Measurements from ENCODE around the gene PBX2. TPM values are rescaled to one million over a fixed set of nuclear protein-coding genes. Genes with fewer than 3 reads are reported as not detected.
"Not testable (repeated sequence)": the region's sequence is repeated elsewhere in the genome, so short reads cannot be mapped to it uniquely, and the experiment has no call there.

Gene PBX2
- total RNA-seq, 2 experiments from 2014 or later: 46.5 to 47.7 TPM

- CTCF ChIA-PET: no interaction called here
- Mint-ChIP-seq H3K27me3 (ENCODE audit: low read depth) (no peaks in the 10 kb centered on the region), H3K4me3 (no peak overlapping the region), H3K9me3 (no peaks in the 10 kb centered on the region), H3K27ac (no peak overlapping the region), H3K36me3 (ENCODE audit: low read depth) (no peaks in the 10 kb centered on the region), H3K4me1 (ENCODE audit: low read depth) (no peaks in the 10 kb centered on the region)
- DNase-seq: no peak
- intact Hi-C loops (cut with micrococcal nuclease): no loop called here
Observed at GRCh38 chr6:32215617-32216016, 25.6 kb upstream of the PBX2 start.

- CTCF ChIA-PET: no interaction called here
- no peak for DNase-seq
- no peak overlapping the region for H3K4me3 Mint-ChIP-seq
Observed at GRCh38 chr6:32214126-32214525, 24.1 kb upstream of the PBX2 start.

DNA sequence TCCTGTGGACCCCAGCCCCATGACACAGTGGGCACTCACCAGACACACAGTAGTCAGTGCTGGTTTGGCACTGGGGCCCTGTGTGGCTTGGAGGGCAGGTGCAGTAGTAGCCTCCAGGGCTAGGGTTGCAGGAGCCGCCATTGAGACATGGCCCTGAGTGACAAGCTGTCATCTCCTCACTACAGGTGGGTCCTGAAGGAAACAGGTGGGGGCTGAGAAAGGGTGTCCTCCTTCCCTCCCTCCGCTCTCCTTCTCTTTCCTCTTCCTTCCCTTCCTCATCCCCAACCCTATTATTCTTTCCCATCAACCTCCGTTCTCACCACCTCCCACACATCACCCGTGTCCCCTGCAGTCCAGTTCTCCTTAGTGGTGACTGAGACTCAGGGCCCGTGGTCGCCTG lies 23.6 kb upstream of the PBX2 start:
- no peaks in the 10 kb centered on the region for H3K36me3 Mint-ChIP-seq (ENCODE audit: low read depth)
- no peak overlapping the region for H3K4me3 Mint-ChIP-seq
- H3K27me3 Mint-ChIP-seq (ENCODE audit: low read depth): no peaks in the 10 kb centered on the region
- no peaks in the 10 kb centered on the region for H3K4me1 Mint-ChIP-seq (ENCODE audit: low read depth)
- CTCF ChIA-PET: no interaction called here
- DNase-seq: no peak
- no peak overlapping the region for H3K27ac Mint-ChIP-seq
- no peaks in the 10 kb centered on the region for H3K9me3 Mint-ChIP-seq
- intact Hi-C loops (cut with micrococcal nuclease): no loop called here

More at GRCh38 chr6:32214126-32214525, 24.1 kb upstream of the PBX2 start:
- Mint-ChIP-seq H3K9me3 (no peaks in the 10 kb centered on the region), H3K36me3 (ENCODE audit: low read depth) (no peaks in the 10 kb centered on the region), H3K27me3 (ENCODE audit: low read depth) (no peaks in the 10 kb centered on the region), H3K27ac (no peak overlapping the region), H3K4me1 (ENCODE audit: low read depth) (no peaks in the 10 kb centered on the region)
- intact Hi-C loops (cut with micrococcal nuclease): no loop called here

GRCh38 chr6:32212076-32212760 lies 22.2 kb upstream of the PBX2 start:
- Mint-ChIP-seq H3K27me3 (ENCODE audit: low read depth) (no peaks in the 10 kb centered on the region), H3K4me3 (no peak overlapping the region), H3K36me3 (ENCODE audit: low read depth) (no peaks in the 10 kb centered on the region), H3K9me3 (no peaks in the 10 kb centered on the region), H3K4me1 (ENCODE audit: low read depth) (no peaks in the 10 kb centered on the region), H3K27ac (no peak overlapping the region)
- intact Hi-C loops (cut with micrococcal nuclease): no loop called here
- CTCF ChIA-PET: no interaction called here
- DNase-seq: no peak

- DNase-seq; CTCF ChIA-PET; intact Hi-C loops (cut with micrococcal nuclease); H3K27me3 Mint-ChIP-seq (ENCODE audit: low read depth); H3K36me3 Mint-ChIP-seq (ENCODE audit: low read depth); H3K27ac Mint-ChIP-seq; H3K4me1 Mint-ChIP-seq (ENCODE audit: low read depth); H3K4me3 Mint-ChIP-seq; H3K9me3 Mint-ChIP-seq: not testable (repeated sequence)
Observed at GRCh38 chr6:32211432-32211831, 21.4 kb upstream of the PBX2 start.

GRCh38 chr6:32210191-32210601 lies 20.2 kb upstream of the PBX2 start:
- Mint-ChIP-seq H3K27ac (no peak overlapping the region), H3K9me3 (no peaks in the 10 kb centered on the region), H3K4me1 (ENCODE audit: low read depth) (no peaks in the 10 kb centered on the region), H3K27me3 (ENCODE audit: low read depth) (no peaks in the 10 kb centered on the region), H3K36me3 (ENCODE audit: low read depth) (no peaks in the 10 kb centered on the region), H3K4me3 (no peak overlapping the region)
- CTCF ChIA-PET: no interaction called here
- intact Hi-C loops (cut with micrococcal nuclease): no loop called here
- no peak for DNase-seq

- Mint-ChIP-seq H3K27me3 (ENCODE audit: low read depth) (no peaks in the 10 kb centered on the region), H3K9me3 (no peaks in the 10 kb centered on the region), H3K4me1 (ENCODE audit: low read depth) (no peaks in the 10 kb centered on the region), H3K27ac (no peak overlapping the region), H3K36me3 (ENCODE audit: low read depth) (no peaks in the 10 kb centered on the region), H3K4me3 (no peak overlapping the region)
- intact Hi-C loops (cut with micrococcal nuclease): no loop called here
- CTCF ChIA-PET: no interaction called here
- no peak for DNase-seq
Observed at GRCh38 chr6:32208996-32209395, 19.0 kb upstream of the PBX2 start.

DNA sequence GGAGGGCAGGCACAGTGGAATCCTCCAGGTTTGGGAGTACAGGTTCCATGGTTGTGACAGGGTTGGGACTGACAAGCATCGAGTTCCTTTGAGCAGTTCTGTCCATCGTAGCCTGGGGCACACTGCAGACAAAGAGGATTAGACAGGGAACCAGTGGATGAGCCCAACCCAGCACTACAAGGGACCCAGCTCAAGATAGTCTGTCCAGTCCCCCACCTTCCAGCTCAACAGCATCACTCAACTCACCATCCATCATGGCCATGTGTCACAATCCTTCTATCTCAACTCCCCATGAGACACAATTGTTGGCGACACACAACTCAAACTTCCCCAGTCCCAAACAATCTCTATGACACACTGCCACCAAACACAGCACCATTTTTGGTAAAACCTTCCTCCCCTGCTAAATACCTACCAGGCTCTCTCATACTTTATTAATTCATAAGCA lies 14.3 kb upstream of the PBX2 start:
- Mint-ChIP-seq H3K9me3 (no peaks in the 10 kb centered on the region), H3K36me3 (ENCODE audit: low read depth) (no peaks in the 10 kb centered on the region), H3K4me1 (ENCODE audit: low read depth) (no peaks in the 10 kb centered on the region), H3K27me3 (ENCODE audit: low read depth) (no peaks in the 10 kb centered on the region), H3K27ac (no peak overlapping the region), H3K4me3 (no peak overlapping the region)
- CTCF ChIA-PET: no interaction called here
- no peak for DNase-seq
- intact Hi-C loops (cut with micrococcal nuclease): no loop called here

- Mint-ChIP-seq H3K4me1 (ENCODE audit: low read depth) (no peaks in the 10 kb centered on the region), H3K36me3 (ENCODE audit: low read depth) (no peaks in the 10 kb centered on the region), H3K27ac (no peak overlapping the region), H3K9me3 (no peaks in the 10 kb centered on the region), H3K27me3 (ENCODE audit: low read depth) (no peaks in the 10 kb centered on the region), H3K4me3 (no peak overlapping the region)
- CTCF ChIA-PET: no interaction called here
- intact Hi-C loops (cut with micrococcal nuclease): no loop called here
- no peak for DNase-seq
Observed at GRCh38 chr6:32203426-32204267, 13.6 kb upstream of the PBX2 start.

DNA sequence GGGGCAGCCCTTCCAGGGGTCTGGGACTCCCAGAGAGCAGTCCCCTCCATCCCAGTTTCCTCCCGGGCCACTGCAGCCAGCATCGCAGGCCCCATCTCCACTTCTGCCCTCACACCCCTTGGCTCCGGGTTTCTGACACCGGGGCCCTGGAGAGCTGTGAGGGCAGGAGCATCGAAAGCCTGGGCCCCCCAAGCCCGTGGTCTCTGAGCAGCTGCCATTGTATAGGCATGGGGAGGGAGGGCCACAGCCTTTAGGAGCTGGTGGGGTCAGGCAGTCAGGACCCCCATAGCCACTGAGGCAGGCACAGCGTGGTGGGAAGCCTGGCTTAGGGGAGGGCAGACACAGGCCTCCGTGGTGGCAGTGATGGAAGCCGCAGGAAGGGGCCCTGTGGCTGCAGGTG lies 12.2 kb upstream of the PBX2 start:
- H3K4me3 Mint-ChIP-seq: no peak overlapping the region
- no peaks in the 10 kb centered on the region for H3K27me3 Mint-ChIP-seq (ENCODE audit: low read depth)
- intact Hi-C loops (cut with micrococcal nuclease): no loop called here
- H3K9me3 Mint-ChIP-seq: no peaks in the 10 kb centered on the region
- no peak overlapping the region for H3K27ac Mint-ChIP-seq
- H3K36me3 Mint-ChIP-seq (ENCODE audit: low read depth): no peaks in the 10 kb centered on the region
- no peak for DNase-seq
- CTCF ChIA-PET: no interaction called here
- H3K4me1 Mint-ChIP-seq (ENCODE audit: low read depth): no peaks in the 10 kb centered on the region

DNA sequence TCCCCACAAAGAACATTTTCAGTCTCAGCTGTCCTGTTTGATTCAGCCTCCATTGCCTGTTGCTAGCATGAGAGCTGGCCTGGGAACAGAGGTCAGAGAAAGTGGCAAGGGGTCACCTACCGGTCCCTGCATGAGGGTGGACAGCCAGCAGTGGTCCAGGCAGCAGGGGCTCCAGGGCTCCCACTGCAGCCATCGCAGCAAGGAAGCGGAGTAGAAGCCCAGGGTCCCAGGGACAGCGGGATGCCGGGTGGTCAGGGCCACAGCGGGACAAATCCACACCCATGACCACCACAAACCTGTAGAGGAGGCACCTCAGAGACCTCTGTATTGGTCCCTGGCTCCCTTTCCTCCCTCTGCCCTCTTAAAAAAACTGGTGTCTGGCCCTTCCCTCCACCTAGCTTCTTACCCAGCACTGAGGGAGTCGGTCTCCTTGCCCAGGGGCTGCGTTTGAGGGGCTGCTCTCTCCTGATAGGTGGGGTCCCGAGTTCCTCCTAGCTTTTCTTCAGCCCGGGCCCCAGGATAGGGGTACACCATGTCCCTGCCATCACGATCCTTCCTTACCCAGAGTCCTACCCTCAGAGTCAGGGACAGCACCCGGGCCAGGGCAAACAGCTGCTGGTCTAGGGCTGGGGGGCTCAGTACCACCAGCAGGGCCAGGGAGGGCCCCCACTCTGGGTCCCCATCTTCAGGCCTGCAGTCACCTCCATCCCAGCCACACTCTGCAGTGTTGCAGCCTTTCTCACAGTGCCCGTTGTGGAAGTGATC lies 10.9 kb upstream of the PBX2 start:
- no peak for DNase-seq
- no peaks in the 10 kb centered on the region for H3K9me3 Mint-ChIP-seq
- H3K36me3 Mint-ChIP-seq (ENCODE audit: low read depth): peaks cover 1% of the 10 kb centered on the region
- no peak overlapping the region for H3K27ac Mint-ChIP-seq
- no peak overlapping the region for H3K4me3 Mint-ChIP-seq
- CTCF ChIA-PET: no interaction called here
- no peaks in the 10 kb centered on the region for H3K27me3 Mint-ChIP-seq (ENCODE audit: low read depth)
- peaks cover 9% of the 10 kb centered on the region for H3K4me1 Mint-ChIP-seq (ENCODE audit: low read depth)
- intact Hi-C loops (cut with micrococcal nuclease): no loop called here

GRCh38 chr6:32198866-32199265 lies 8.9 kb upstream of the PBX2 start:
- Mint-ChIP-seq H3K4me3 (no peak overlapping the region), H3K27ac (no peak overlapping the region), H3K27me3 (ENCODE audit: low read depth) (no peaks in the 10 kb centered on the region), H3K36me3 (ENCODE audit: low read depth) (peaks cover 1% of the 10 kb centered on the region), H3K4me1 (ENCODE audit: low read depth) (peaks cover 23% of the 10 kb centered on the region), H3K9me3 (no peaks in the 10 kb centered on the region)
- CTCF ChIA-PET: no interaction called here
- no peak for DNase-seq
- intact Hi-C loops (cut with micrococcal nuclease): loop anchor here (5.0 to 10.0 kb wide), 4 partner anchors 653 to 1006 kb away; partner anchors contain the start of genes ATP6V1G2, DDX39B, HSD17B8 and MICB
